Umbilical cord (tissue), 2 donors: ENCODE results near the gene TRABD2A. TPM values are rescaled to one million over a fixed set of nuclear protein-coding genes. Genes with fewer than 3 reads are reported as not detected.
A peak's percentile ranks its signal among the peaks of the same experiment; 100 is the strongest.
"Not testable (repeated sequence)": the region's sequence is repeated elsewhere in the genome, so short reads cannot be mapped to it uniquely, and the experiment has no call there.

ENCODE experiments used
- DNase-seq: peaks from one replicate; pipeline ENCODE4 v3.0.0-alpha.2; 2015; ENCODE audit warnings: low spot score
- total RNA-seq: library from RNA; depleted of rRNA; stranded (reverse); fragments of >200 nt; gene quantifications from one replicate; pipeline ENCODE4 v1.2.3, GENCODE V29; 2014; ENCODE audit warnings: low replicate concordance; ENCODE audit not compliant: insufficient read depth

TRABD2A gene
- 4.8 TPM for total RNA-seq

- DNase-seq = no peak
Measured at GRCh38 chr2:84880645-84881521, at the start of gene TRABD2A. TSS of gene TRABD2A (minus strand) at chr2:84881084. CDS start at chr2:84881039, 45 bp downstream.

GRCh38 chr2:84927275-84927627 lies 46.4 kb upstream of the TRABD2A start:
- no peak for DNase-seq

GRCh38 chr2:84925724-84926376 lies 45.0 kb upstream of the TRABD2A start:
- peak; percentile 85 for DNase-seq

- no peak for DNase-seq
Measured at GRCh38 chr2:84925336-84925723, 44.4 kb upstream of the TRABD2A start.

GRCh38 chr2:84924173-84925106 lies 43.6 kb upstream of the TRABD2A start:
- peak; percentile 38 for DNase-seq

GRCh38 chr2:84923009-84923408 lies 42.1 kb upstream of the TRABD2A start:
- DNase-seq = no peak

GRCh38 chr2:84919885-84920580 lies 39.1 kb upstream of the TRABD2A start:
- DNase-seq = peak; percentile 77

- DNase-seq = no peak
Measured at GRCh38 chr2:84918430-84918829, 37.5 kb upstream of the TRABD2A start.

GRCh38 chr2:84917821-84918220 lies 36.9 kb upstream of the TRABD2A start:
- DNase-seq = not testable (repeated sequence)

GRCh38 chr2:84915675-84916074 lies 34.8 kb upstream of the TRABD2A start:
- DNase-seq = not testable (repeated sequence)

- no peak for DNase-seq
Measured at GRCh38 chr2:84914334-84914733, 33.5 kb upstream of the TRABD2A start.

GRCh38 chr2:84912984-84913383 lies 32.1 kb upstream of the TRABD2A start:
- DNase-seq = no peak

- DNase-seq = no peak
Measured at GRCh38 chr2:84911135-84911678, 30.3 kb upstream of the TRABD2A start.

GRCh38 chr2:84908948-84909713 lies 28.2 kb upstream of the TRABD2A start:
- no peak for DNase-seq

GRCh38 chr2:84906900-84907714 lies 26.2 kb upstream of the TRABD2A start:
- peak; percentile 82 for DNase-seq

- no peak for DNase-seq
Measured at GRCh38 chr2:84906108-84906899, 25.4 kb upstream of the TRABD2A start.

- DNase-seq = peak; percentile 89
Measured at GRCh38 chr2:84905181-84906107, 24.6 kb upstream of the TRABD2A start, which contains the start of gene TMSB10. TSS of gene TMSB10 (plus strand) at chr2:84905656.
